ENCODE measurements around the gene FGFBP2. TPM values are rescaled to one million over a fixed set of nuclear protein-coding genes. Genes with fewer than 3 reads are reported as not detected.
A peak's percentile ranks its signal among the peaks of the same experiment; 100 is the strongest.

FGFBP2 gene
- total RNA-seq, 1 experiment from 2014 or later: not detected

- no peak for DNase-seq (ENCODE audit: low read depth)
Measured at GRCh38 chr4:15968551-15969300, 5.8 kb upstream of the FGFBP2 start.

GRCh38 chr4:15965325-15965724, 2.4 kb upstream of the FGFBP2 start:
- no peak for DNase-seq (ENCODE audit: low read depth)

- DNase-seq (ENCODE audit: low read depth): no peak
Measured at GRCh38 chr4:15964159-15964558, 1.2 kb upstream of the FGFBP2 start.

GRCh38 chr4:15963576-15963975, 601 bp upstream of the FGFBP2 start:
- DNase-seq (ENCODE audit: low read depth): no peak

GRCh38 chr4:15961781-15962510, 1.0 kb downstream of the FGFBP2 start:
- no peak for DNase-seq (ENCODE audit: low read depth)

GRCh38 chr4:15958562-15958961, 4.4 kb downstream of the FGFBP2 start:
- no peak for DNase-seq (ENCODE audit: low read depth)

GRCh38 chr4:15956179-15956850, 6.7 kb downstream of the FGFBP2 start:
- peak; percentile 57 for DNase-seq (ENCODE audit: low read depth)

- DNase-seq (ENCODE audit: low read depth): peak; percentile 21
Measured at GRCh38 chr4:15955670-15956069, 7.3 kb downstream of the FGFBP2 start.

- no peak for DNase-seq (ENCODE audit: low read depth)
Measured at GRCh38 chr4:15953625-15954024, 9.3 kb downstream of the FGFBP2 start.

GRCh38 chr4:15951781-15952180, 11.2 kb downstream of the FGFBP2 start:
- no peak for DNase-seq (ENCODE audit: low read depth)

GRCh38 chr4:15948826-15949225, 14.1 kb downstream of the FGFBP2 start:
- DNase-seq (ENCODE audit: low read depth): no peak

GRCh38 chr4:15947684-15948083, 15.3 kb downstream of the FGFBP2 start:
- no peak for DNase-seq (ENCODE audit: low read depth)

GRCh38 chr4:15945516-15945915, 17.5 kb downstream of the FGFBP2 start:
- no peak for DNase-seq (ENCODE audit: low read depth)

GRCh38 chr4:15944895-15945294, 18.1 kb downstream of the FGFBP2 start:
- DNase-seq (ENCODE audit: low read depth): no peak

- DNase-seq (ENCODE audit: low read depth): no peak
Measured at GRCh38 chr4:15942283-15942682, 20.7 kb downstream of the FGFBP2 start.

GRCh38 chr4:15938640-15939039, 24.3 kb downstream of the FGFBP2 start, which contains the start of gene FGFBP1:
Gene FGFBP1 (minus strand): TSS chr4:15938740. CDS start chr4:15936632, 2,108 bp downstream.
- no peak for DNase-seq (ENCODE audit: low read depth)

- peak; percentile 18 for DNase-seq (ENCODE audit: low read depth)
Measured at GRCh38 chr4:15938182-15938581, 24.8 kb downstream of the FGFBP2 start.

- DNase-seq (ENCODE audit: low read depth): no peak
Measured at GRCh38 chr4:15936495-15936894, 26.5 kb downstream of the FGFBP2 start.

- DNase-seq (ENCODE audit: low read depth): no peak
Measured at GRCh38 chr4:15935504-15936402, 27.2 kb downstream of the FGFBP2 start.

- no peak for DNase-seq (ENCODE audit: low read depth)
Measured at GRCh38 chr4:15934259-15934658, 28.7 kb downstream of the FGFBP2 start.

All from HT1080 (cell line).